NOMO-1 (cell line): ENCODE results near the gene PRKAR1B.
"Not testable (repeated sequence)": the region's sequence is repeated elsewhere in the genome, so short reads cannot be mapped to it uniquely, and the experiment has no call there.

Source experiments
- DNase-seq, 2 experiments: peaks; one replicate each; lab custom pipeline; 2025; ENCODE audit not compliant: unreplicated experiment in 2 of 2; lab: John Stamatoyannopoulos, UW

Gene PRKAR1B

GRCh38 chr7:563629-564170 lies 163.4 kb downstream of the PRKAR1B start:
- no peak for DNase-seq

GRCh38 chr7:562789-563628 lies 164.1 kb downstream of the PRKAR1B start:
- no peak for DNase-seq

- DNase-seq = no peak
These were observed 164.8 kb downstream of the PRKAR1B start for GRCh38 chr7:562374-562675.

GRCh38 chr7:561631-562373 lies 165.3 kb downstream of the PRKAR1B start:
- no peak for DNase-seq

GRCh38 chr7:560966-561630 lies 166.0 kb downstream of the PRKAR1B start:
- DNase-seq = no peak

- DNase-seq = no peak
These were observed 167.7 kb downstream of the PRKAR1B start for GRCh38 chr7:559396-559705.

GRCh38 chr7:557558-557881 lies 169.6 kb downstream of the PRKAR1B start:
- no peak for DNase-seq

GRCh38 chr7:556837-557557 lies 170.1 kb downstream of the PRKAR1B start:
- DNase-seq = no peak

GRCh38 chr7:556291-556826 lies 170.7 kb downstream of the PRKAR1B start:
- DNase-seq = no peak

GRCh38 chr7:555551-556160 lies 171.4 kb downstream of the PRKAR1B start:
- no peak for DNase-seq

- no peak for DNase-seq
These were observed 173.4 kb downstream of the PRKAR1B start for GRCh38 chr7:553636-554111.

- no peak for DNase-seq
These were observed 174.0 kb downstream of the PRKAR1B start for GRCh38 chr7:552868-553635.

GRCh38 chr7:552151-552867 lies 174.8 kb downstream of the PRKAR1B start:
- not testable (repeated sequence) for DNase-seq

- DNase-seq = not testable (repeated sequence)
These were observed 175.5 kb downstream of the PRKAR1B start for GRCh38 chr7:551615-551970.

- DNase-seq = no peak
These were observed 176.0 kb downstream of the PRKAR1B start for GRCh38 chr7:550881-551614.

- no peak for DNase-seq
These were observed 177.0 kb downstream of the PRKAR1B start for GRCh38 chr7:549891-550625.

- DNase-seq = no peak
These were observed 177.8 kb downstream of the PRKAR1B start for GRCh38 chr7:549066-549890.
